ENCODE results near the gene RALY. TPM values are rescaled to one million over a fixed set of nuclear protein-coding genes. Genes with fewer than 3 reads are reported as not detected.

The RALY gene
- total and polyA plus RNA-seq, 2 donors (not counting 3 experiments of a cell fraction or from before 2014, with no cell fraction given), result 142 to 146 TPM

DNA sequence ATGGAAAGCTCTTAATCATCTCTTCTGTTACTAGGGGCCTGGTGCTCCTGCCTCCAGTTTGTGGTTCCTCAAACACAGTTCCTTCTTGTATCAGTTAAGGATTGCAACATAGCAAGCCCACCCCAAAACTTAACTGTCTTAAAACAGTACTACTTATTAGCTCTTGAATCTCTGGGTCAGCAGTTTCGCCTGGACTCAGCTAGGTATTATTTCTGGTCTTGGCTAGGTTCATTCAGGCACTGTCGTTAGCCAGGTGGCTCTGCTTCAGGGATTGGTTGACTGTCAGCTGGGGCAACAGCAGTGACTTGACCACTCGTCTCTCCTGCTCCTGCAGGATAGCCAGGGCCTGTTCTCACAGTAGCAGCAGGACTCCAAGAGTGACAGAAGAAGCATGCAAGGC lies 30.0 kb upstream of the RALY start:
- H3K9ac ChIP-seq (replicated peaks; ENCODE audit: extremely low read depth, insufficient read depth, low read length), result no peak overlapping the region
- H3K27me3 ChIP-seq (ENCODE audit: control insufficient read depth in 2 of 2, insufficient read depth in 2 of 2, low read length in 2 of 2), result no peaks in the 10 kb centered on the region
- BruUV-seq (replicated peaks), result no TSS peak
- H3K4me1 ChIP-seq (ENCODE audit: control insufficient read depth, extremely low read depth, insufficient read depth, low read length), result no peaks in the 10 kb centered on the region
- H3K27ac ChIP-seq (ENCODE audit: insufficient read depth, low read depth, low read length), result no peak overlapping the region
- no peaks in the 10 kb centered on the region for H3K9me1 ChIP-seq (replicated peaks; ENCODE audit: control insufficient read depth, extremely low read depth, insufficient read depth, low read length)
- no peak overlapping the region for H3K4me3 ChIP-seq (replicated peaks in 1 of 3; ENCODE audit: insufficient read depth in 1 of 3, low read depth in 1 of 3, low read length in 3 of 3)
- H3K9me3 ChIP-seq (replicated peaks; ENCODE audit: control insufficient read depth, insufficient read depth, low read length), result no peaks in the 10 kb centered on the region
- POLR2A ChIA-PET, result no interaction called here
- no peak overlapping the region for H3K4me2 ChIP-seq (ENCODE audit: insufficient read depth, low read length)
- FAIRE-seq, result no peak
- CTCF ChIA-PET, result interaction anchor here (0.5 to 1.2 kb wide), 2 partner anchors 8 to 18 kb away, joined by 3 read pairs; no protein-coding TSS in a partner anchor
- TF ChIP-seq FOS (IDR thresholded peaks at IDR 0.05; ENCODE audit: borderline replicate concordance, insufficient read depth, low read length), result no peak
- dilution Hi-C loops (cut with MboI; ENCODE audit: extremely low pct_ligation_motif_present, low sequenced_read_pairs), result no loop called here
- no peaks in the 10 kb centered on the region for H3K79me2 ChIP-seq (ENCODE audit: control insufficient read depth, insufficient read depth, low read length)
- DNase-seq (ENCODE audit: low read depth, low spot score), result no peak
- no peak overlapping the region for H2AFZ ChIP-seq (ENCODE audit: low read depth, low read length)
- intact Hi-C loops (cut with micrococcal nuclease), result no loop called here
- no peaks in the 10 kb centered on the region for H4K20me1 ChIP-seq (replicated peaks; ENCODE audit: control insufficient read depth, extremely low read depth, insufficient read depth, low read length)
- no peaks in the 10 kb centered on the region for H3K36me3 ChIP-seq (ENCODE audit: control insufficient read depth in 2 of 2, extremely low read depth in 1 of 2, insufficient read depth in 2 of 2, low read length in 2 of 2)

DNA sequence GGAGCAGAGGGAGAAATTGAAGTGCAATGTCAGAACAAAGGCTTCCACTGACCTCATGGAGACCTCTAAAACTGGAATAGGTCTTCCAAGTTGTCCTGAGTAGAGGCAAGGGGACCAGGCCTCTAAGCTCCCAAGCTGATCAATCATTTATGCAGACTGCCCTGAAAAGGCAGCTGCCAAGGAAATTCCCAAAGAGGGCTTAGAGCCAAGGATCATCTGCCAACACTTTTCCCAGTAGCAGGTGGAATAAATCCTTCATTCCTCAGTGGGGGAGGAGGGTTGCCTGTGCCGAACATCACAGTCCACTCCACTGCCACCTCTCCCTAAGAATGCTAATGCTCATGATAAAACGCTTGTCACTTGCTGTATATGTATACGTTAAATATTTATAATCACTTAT lies 29.3 kb upstream of the RALY start:
- Histone ChIP-seq H3K79me2 (ENCODE audit: control insufficient read depth, insufficient read depth, low read length) (no peaks in the 10 kb centered on the region), H4K20me1 (replicated peaks; ENCODE audit: control insufficient read depth, extremely low read depth, insufficient read depth, low read length) (no peaks in the 10 kb centered on the region), H3K36me3 (ENCODE audit: control insufficient read depth in 2 of 2, extremely low read depth in 1 of 2, insufficient read depth in 2 of 2, low read length in 2 of 2) (no peaks in the 10 kb centered on the region), H3K27me3 (ENCODE audit: control insufficient read depth in 2 of 2, insufficient read depth in 2 of 2, low read length in 2 of 2) (no peaks in the 10 kb centered on the region), H3K4me2 (ENCODE audit: insufficient read depth, low read length) (no peak overlapping the region), H3K9me3 (replicated peaks; ENCODE audit: control insufficient read depth, insufficient read depth, low read length) (no peaks in the 10 kb centered on the region), H3K27ac (ENCODE audit: insufficient read depth, low read depth, low read length) (no peak overlapping the region), H3K9me1 (replicated peaks; ENCODE audit: control insufficient read depth, extremely low read depth, insufficient read depth, low read length) (no peaks in the 10 kb centered on the region), H3K4me3 (replicated peaks in 1 of 3; ENCODE audit: insufficient read depth in 1 of 3, low read depth in 1 of 3, low read length in 3 of 3) (no peak overlapping the region), H3K4me1 (ENCODE audit: control insufficient read depth, extremely low read depth, insufficient read depth, low read length) (no peaks in the 10 kb centered on the region), H2AFZ (ENCODE audit: low read depth, low read length) (no peak overlapping the region), H3K9ac (replicated peaks; ENCODE audit: extremely low read depth, insufficient read depth, low read length) (no peak overlapping the region)
- DNase-seq (ENCODE audit: low read depth, low spot score) (no peak), FAIRE-seq (no peak)
- no TSS peak for BruUV-seq (replicated peaks)
- intact Hi-C loops (cut with micrococcal nuclease), result no loop called here
- TF ChIP-seq, protein P1, sequence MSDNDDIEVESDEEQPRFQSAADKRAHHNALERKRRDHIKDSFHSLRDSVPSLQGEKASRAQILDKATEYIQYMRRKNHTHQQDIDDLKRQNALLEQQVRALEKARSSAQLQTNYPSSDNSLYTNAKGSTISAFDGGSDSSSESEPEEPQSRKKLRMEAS (IDR thresholded peaks at IDR 0.05; ENCODE audit: insufficient read depth, insufficient read length), result no peak
- no peak for TF ChIP-seq MYC (IDR thresholded peaks at IDR 0.05; ENCODE audit: low read depth, low read length)
- no peak for TF ChIP-seq EZH2 (IDR thresholded peaks at IDR 0.05; ENCODE audit: borderline replicate concordance, low read depth, low read length, severe bottlenecking)
- ChIA-PET POLR2A (no interaction called here), CTCF (interaction anchor here (1.2 kb wide), 1 partner anchor 17 kb away, joined by 3 read pairs; no protein-coding TSS in a partner anchor)
- dilution Hi-C loops (cut with MboI; ENCODE audit: extremely low pct_ligation_motif_present, low sequenced_read_pairs), result no loop called here

All from endothelial cell of umbilical vein (primary cell).